ENCODE results near the gene TXNDC8. TPM values are rescaled to one million over a fixed set of nuclear protein-coding genes. Genes with fewer than 3 reads are reported as not detected.

The TXNDC8 gene
- total RNA-seq, 1 experiment from 2014 or later, result not detected

DNA sequence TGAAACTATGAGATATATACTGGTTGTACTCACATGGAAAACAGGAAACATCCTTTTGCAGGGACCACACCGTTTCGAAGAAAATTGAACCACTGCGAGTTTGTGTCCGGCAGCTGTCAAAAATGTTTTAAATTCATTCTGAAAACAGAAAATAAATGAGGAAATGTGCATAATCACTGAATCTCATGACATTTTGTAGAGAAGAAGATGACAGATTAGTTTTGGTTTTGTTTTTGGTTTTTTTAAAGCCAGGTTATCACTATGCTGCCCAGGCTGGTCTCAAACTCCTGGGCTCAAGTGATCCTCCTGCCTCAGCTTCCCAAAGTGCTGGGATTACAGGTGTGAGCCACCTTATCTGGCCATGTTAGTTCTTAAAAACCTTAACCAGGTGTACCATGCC lies 3.5 kb downstream of the TXNDC8 start:
- Histone ChIP-seq H3K4me3 (ENCODE audit: low read depth in 2 of 2, low read length in 2 of 2) (no peak overlapping the region), H3K9me3 (ENCODE audit: control insufficient read depth, insufficient read depth, low read depth, low read length) (no peaks in the 10 kb centered on the region), H3K27me3 (ENCODE audit: control insufficient read depth, insufficient read depth, low read length) (no peaks in the 10 kb centered on the region), H3K4me1 (ENCODE audit: control insufficient read depth, insufficient read depth, low read length) (no peaks in the 10 kb centered on the region), H3K27ac (ENCODE audit: low read length) (no peak overlapping the region), H3K36me3 (ENCODE audit: control insufficient read depth, insufficient read depth, low read length) (no peaks in the 10 kb centered on the region)
- ATAC-seq (no peak), DNase-seq (ENCODE audit: low read depth, low spot score) (no peak)
- POLR2A ChIA-PET, result no interaction called here
- TF ChIP-seq TCF7L2 (IDR thresholded peaks at IDR 0.05; ENCODE audit: low read depth, low read length) (no peak), CTCF (IDR thresholded peaks at IDR 0.05) (no peak), REST (IDR thresholded peaks at IDR 0.05; ENCODE audit: insufficient read depth in 1 of 2, low read depth in 2 of 2, low read length in 1 of 2) (no peak), POLR2AphosphoS5 (IDR thresholded peaks at IDR 0.05; ENCODE audit: low read depth, low read length) (no peak), SIN3A (IDR thresholded peaks at IDR 0.05; ENCODE audit: borderline replicate concordance, insufficient read depth, low read depth, low read length) (no peak)
- intact Hi-C loops (cut with micrococcal nuclease; ENCODE audit: unreplicated experiment) (no loop called here), in situ Hi-C loops (cut with HindIII; ENCODE audit: low pct_unique_long_range_greater_than_20kb, low sequenced_read_pairs) (no loop called here)
- CTCF ChIA-PET, result no interaction called here
- no TSS peak for BruUV-seq (replicated peaks)

DNA sequence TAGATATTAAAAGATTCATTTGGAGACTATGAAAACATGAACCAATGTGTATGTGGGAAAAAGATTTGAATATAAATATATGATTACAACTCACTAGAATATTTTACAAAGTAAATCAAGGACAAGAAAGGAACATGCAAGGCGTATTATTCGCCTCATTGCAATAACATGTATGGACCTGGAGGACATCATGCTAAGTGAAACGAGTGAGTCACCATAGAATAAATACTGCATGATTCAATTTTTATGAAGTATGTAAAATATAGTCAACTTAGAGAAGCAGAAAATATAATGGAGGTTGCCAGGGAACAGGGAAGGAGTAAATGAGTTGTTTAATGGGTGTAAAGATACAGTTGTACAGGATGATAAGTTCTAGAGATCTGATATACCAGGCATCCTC lies 4.9 kb downstream of the TXNDC8 start:
- in situ Hi-C loops (cut with HindIII; ENCODE audit: low pct_unique_long_range_greater_than_20kb, low sequenced_read_pairs), result no loop called here
- no peak for DNase-seq (ENCODE audit: low read depth, low spot score)
- Histone ChIP-seq H3K4me1 (ENCODE audit: control insufficient read depth, insufficient read depth, low read length) (no peaks in the 10 kb centered on the region), H3K9me3 (ENCODE audit: control insufficient read depth, insufficient read depth, low read depth, low read length) (no peaks in the 10 kb centered on the region), H3K27ac (ENCODE audit: low read length) (no peak overlapping the region), H3K4me3 (ENCODE audit: low read depth in 2 of 2, low read length in 2 of 2) (no peak overlapping the region), H3K27me3 (ENCODE audit: control insufficient read depth, insufficient read depth, low read length) (no peaks in the 10 kb centered on the region), H3K36me3 (ENCODE audit: control insufficient read depth, insufficient read depth, low read length) (no peaks in the 10 kb centered on the region)
- ChIA-PET CTCF (no interaction called here), POLR2A (no interaction called here)
- TF ChIP-seq SIN3A (IDR thresholded peaks at IDR 0.05; ENCODE audit: borderline replicate concordance, insufficient read depth, low read depth, low read length) (no peak), REST (IDR thresholded peaks at IDR 0.05; ENCODE audit: insufficient read depth in 1 of 2, low read depth in 2 of 2, low read length in 1 of 2) (no peak), CTCF (IDR thresholded peaks at IDR 0.05) (no peak), POLR2AphosphoS5 (IDR thresholded peaks at IDR 0.05; ENCODE audit: low read depth, low read length) (no peak), TCF7L2 (IDR thresholded peaks at IDR 0.05; ENCODE audit: low read depth, low read length) (no peak)
- intact Hi-C loops (cut with micrococcal nuclease; ENCODE audit: unreplicated experiment), result no loop called here
- no peak for ATAC-seq
- BruUV-seq (replicated peaks), result no TSS peak

All from Panc1 (cell line).